GM19240 (cell line): ENCODE measurements around the gene EMC6.

Experiments used
- DNase-seq: peaks from one replicate; pipeline ENCODE4 v3.0.0; 2011; ENCODE audit warnings: low spot score; ENCODE audit not compliant: insufficient read length

Gene EMC6

DNA sequence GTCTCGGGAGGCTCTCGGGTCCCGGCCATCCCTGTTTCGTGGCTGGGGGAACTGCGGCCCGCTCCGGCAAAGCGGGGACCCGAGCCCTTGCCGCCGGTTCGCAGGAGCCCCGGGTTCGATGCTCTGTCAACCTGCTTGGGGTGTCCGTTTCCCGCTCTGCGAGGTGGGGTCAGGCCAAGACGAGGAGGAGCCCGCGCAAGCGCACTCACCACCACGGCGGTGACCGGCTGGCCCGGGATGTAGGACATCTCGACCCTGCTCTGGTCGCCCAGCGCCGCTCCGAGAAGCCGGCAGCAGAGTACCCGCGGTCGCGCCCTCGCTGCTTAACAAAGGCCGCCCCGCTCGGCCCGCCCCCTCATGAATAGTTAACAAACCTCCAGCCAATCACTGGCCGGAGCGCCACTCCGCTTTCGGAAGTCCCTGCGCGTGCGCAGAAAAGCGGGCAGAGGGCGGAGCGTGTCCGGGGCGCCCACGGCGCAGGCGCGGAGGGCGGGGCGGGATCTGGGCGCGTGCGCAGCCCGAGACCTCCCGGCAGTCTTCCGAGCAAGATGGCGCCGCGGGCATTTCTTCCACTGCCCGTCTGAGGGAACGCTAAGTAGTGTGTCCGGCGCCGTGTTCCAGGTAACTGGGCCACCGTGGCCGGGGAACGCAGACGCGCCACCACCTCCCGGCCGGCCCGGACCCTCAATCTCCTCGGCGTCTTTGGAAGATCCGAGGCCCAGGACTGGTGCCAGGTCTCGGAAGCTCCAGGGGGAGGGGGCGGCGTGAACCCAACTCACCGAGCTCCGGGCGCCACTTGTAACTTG lies at the start of gene EMC6, which contains the start of gene TAX1BP3:
Gene EMC6 (plus strand): TSS at position 534 of the 806 bp plus-strand sequence. CDS start 335 bp downstream, outside the sequence.
Gene TAX1BP3 (minus strand): TSS at position 300 of the 806 bp plus-strand sequence. CDS start 52 bp downstream, at position 248.
- peak; percentile 99 for DNase-seq

DNA sequence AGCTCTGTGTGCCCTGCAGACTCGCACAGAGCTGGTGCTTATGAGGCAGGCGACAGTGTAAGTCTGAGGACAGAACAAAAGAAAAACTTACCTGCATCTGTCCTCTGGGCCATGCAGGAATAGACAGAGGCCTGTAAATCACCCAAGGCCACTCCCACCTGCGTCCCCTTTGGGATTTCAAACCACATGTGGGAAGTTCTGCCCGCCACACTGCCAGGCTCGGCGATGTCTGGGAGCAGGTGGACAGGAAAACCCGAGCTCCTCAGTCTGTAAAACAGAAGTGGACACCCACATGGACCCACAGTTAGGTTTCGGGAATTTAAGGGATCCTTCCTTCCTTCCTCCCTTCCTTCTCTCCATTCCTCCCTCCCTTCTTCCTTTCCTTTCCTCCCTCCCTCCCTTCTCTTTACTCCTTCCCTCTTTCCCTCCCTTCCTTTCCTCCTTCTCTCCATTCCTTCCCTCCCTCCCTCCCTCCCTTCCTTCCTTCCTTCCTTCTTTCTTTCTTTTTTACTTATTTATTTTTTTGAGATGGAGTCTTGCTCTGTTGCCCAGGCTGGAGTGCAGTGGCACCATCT lies 47.4 kb upstream of the EMC6 start:
- DNase-seq, result no peak

DNA sequence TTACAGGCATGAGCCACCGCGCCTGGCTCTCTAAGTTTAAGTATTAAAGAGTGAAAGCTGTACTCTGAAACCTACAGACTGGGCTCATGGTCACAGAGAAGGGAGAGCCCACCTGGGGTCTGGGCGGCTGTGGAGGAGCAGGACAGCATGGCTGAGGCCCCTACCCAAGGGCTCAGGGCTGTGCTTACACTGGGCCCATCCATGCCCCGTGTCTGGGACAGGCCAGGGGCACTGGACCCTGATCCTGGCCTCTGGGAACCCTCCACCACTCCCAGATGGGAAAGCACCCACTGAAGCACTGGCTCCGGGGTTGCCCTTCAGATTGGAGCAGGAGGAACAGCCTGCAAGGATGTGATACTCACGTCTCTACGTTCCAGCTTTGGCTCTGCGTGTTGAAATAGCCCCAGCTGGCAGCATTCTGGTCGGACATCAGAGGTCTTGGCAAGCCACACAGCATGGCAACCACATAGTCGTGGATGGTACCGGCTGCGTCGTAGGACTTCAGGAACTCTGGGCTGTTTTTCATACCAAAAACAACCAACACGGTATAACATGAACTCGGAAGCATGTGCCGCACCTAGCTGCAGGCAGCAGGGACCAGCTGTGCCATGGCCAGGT lies 45.5 kb upstream of the EMC6 start:
- no peak for DNase-seq

GRCh38 chr17:3626831-3627768 lies 41.5 kb upstream of the EMC6 start:
- no peak for DNase-seq

DNA sequence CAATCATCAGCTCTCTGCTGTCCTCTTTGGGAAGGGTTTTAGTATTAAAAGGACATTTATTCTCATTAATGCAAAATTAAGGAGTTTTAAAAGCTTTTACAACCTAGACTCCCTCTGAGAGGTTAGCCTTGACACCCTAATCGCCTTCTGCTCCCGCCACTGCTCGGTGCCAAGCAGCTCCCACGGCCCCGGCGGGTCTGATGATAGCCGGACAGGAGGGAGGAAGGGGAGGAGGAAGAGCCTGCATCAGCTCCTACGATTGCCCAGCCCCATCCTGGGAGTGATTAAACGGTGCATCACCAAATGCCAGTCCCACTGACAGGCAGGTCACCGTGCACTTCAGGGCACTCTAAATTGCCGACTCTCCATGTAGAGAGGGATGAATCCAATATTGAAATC lies 40.8 kb upstream of the EMC6 start:
- DNase-seq, result no peak

GRCh38 chr17:3630781-3631180 lies 37.8 kb upstream of the EMC6 start:
- no peak for DNase-seq

- DNase-seq, result no peak
Measured at GRCh38 chr17:3632287-3632686, 36.3 kb upstream of the EMC6 start.

GRCh38 chr17:3635474-3636153 lies 33.0 kb upstream of the EMC6 start:
- no peak for DNase-seq

GRCh38 chr17:3636154-3636907 lies 32.3 kb upstream of the EMC6 start, which contains the start of the genes CTNS and SHPK:
CTNS (plus strand) TSS chr17:3636760; CDS start chr17:3640207, 3,447 bp downstream.
SHPK (minus strand) TSS chr17:3636250; CDS start chr17:3636219, 31 bp downstream.
- peak; percentile 97 for DNase-seq

DNA sequence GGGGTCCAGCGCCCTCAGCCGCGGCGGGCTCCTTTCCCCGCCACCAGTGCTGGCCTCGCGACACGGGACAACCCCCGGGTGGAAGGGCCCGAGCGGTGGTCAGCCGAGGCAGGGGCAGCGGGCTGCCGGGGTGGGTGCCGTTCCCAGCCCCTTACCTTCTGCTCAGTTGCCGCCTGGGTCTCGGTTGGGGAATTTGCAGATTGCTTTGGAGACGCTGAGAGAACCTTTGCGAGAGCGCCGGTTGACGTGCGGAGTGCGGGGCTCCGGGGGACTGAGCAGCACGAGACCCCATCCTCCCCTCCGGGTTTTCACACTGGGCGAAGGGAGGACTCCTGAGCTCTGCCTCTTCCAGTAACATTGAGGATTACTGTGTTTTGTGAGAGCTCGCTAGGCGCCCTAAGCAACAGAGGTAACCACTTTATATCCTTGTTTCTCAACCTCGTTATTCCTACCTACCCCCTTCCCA lies 31.7 kb upstream of the EMC6 start:
- DNase-seq, result no peak

GRCh38 chr17:3639981-3640596 lies 28.5 kb upstream of the EMC6 start:
- no peak for DNase-seq

- DNase-seq, result no peak
Measured at GRCh38 chr17:3641014-3641413, 27.6 kb upstream of the EMC6 start.

GRCh38 chr17:3641717-3642486 lies 26.7 kb upstream of the EMC6 start:
- DNase-seq, result no peak

DNA sequence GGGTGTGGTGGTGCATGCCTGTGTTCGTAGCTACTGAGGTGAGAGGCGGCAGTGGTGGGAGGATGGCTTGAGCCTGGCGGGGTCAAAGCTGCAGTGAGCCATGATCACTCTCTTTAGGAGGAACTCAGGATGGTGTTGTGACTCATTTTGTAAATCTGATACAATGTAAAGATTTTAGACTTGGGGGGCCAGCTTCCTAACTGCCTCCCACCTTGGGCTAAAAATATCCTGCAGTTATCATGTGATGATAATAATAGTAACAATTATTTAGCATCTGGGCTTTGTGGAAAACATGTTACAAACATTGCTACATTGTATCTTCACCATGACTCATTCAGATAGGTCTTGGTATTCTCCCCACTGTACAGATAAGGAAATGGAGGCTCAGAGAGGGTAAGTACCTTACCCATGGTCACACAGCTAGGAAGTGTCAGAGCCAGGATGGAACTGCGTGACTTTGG lies 24.7 kb upstream of the EMC6 start:
- DNase-seq, result no peak

GRCh38 chr17:3645310-3645709 lies 23.3 kb upstream of the EMC6 start:
- DNase-seq, result no peak

GRCh38 chr17:3647251-3647650 lies 21.4 kb upstream of the EMC6 start:
- no peak for DNase-seq

- DNase-seq, result peak; percentile 32
Measured at GRCh38 chr17:3647769-3648555, 20.6 kb upstream of the EMC6 start.

DNA sequence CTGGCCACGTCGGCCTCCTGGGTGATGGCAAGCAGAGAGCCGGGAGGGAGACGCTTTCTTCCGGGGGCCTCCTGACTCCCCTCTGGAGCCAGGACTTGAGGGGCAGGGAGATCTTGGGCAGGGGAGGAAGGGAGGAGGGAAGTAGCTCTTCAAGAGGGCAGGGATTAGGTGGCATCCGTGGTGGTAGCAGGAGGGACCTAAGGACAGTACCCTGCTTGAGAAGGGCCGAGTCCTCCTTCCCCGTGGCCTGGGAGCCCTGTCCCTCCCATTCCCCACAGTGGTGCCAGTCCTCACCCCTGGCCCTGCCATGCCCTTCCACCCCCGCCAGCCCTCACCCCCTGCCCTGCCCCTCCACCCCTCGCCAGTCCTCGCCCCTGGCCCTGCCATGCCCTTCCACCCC lies 12.8 kb upstream of the EMC6 start:
- no peak for DNase-seq
